ENCODE data around the gene ATXN1.

ATXN1 gene

DNA sequence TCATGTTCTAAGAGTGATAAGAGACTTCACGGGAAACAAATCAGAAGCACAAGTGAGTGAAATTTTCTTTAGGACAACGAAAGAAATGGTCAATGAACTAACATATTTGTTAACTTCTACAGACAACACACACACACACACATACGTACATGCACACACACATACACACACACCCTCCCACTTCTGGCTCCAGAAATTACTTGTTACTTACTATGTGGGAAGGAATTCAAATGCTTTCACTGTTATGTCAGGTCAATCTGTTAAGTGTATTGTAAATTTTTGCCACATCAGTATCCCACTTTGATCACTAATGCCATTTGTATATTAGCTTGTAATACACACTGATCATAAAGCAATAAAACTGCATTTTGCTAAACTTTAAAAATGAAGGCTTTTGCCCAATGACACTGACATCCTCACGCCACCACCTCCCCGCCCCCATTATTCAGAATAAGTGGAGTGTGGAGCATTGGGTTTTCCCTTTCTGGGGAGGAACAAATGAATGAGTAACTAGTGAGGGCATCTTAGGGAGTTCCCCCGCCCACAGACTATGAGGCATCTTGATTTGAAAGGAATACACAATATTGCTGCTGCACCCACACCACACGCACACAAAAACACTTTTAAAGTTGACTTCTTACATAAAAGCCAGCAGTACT lies 76.2 kb downstream of the ATXN1 start:
- H3K27ac ChIP-seq, result no peak overlapping the region

GRCh38 chr6:16684195-16684689 lies 77.0 kb downstream of the ATXN1 start:
- Histone ChIP-seq H3K4me3 (ENCODE audit: low read depth, low read length) (no peak overlapping the region), H3K9me3 (ENCODE audit: control insufficient read depth, low read length) (no peaks in the 10 kb centered on the region), H3K4me2 (ENCODE audit: low read length) (no peak overlapping the region), H3K4me1 (peaks cover 5% of the 10 kb centered on the region), H2AFZ (no peak overlapping the region), H3K36me3 (ENCODE audit: control insufficient read depth, insufficient read depth, low read length) (no peaks in the 10 kb centered on the region), H3K27me3 (ENCODE audit: control insufficient read depth, insufficient read depth, low read length) (no peaks in the 10 kb centered on the region), H3K27ac (no peak overlapping the region), H3K79me2 (no peaks in the 10 kb centered on the region), H3K9ac (no peak overlapping the region)
- no peak for TF ChIP-seq CTCF (IDR thresholded peaks at IDR 0.05)

More for the DNA sequence above, 76.2 kb downstream of the ATXN1 start:
- Histone ChIP-seq H3K9ac (no peak overlapping the region), H3K4me2 (ENCODE audit: low read length) (no peak overlapping the region), H3K4me3 (ENCODE audit: low read depth, low read length) (no peak overlapping the region), H3K4me1 (peaks cover 5% of the 10 kb centered on the region), H3K27me3 (ENCODE audit: control insufficient read depth, insufficient read depth, low read length) (no peaks in the 10 kb centered on the region), H3K36me3 (ENCODE audit: control insufficient read depth, insufficient read depth, low read length) (no peaks in the 10 kb centered on the region), H2AFZ (no peak overlapping the region), H3K9me3 (ENCODE audit: control insufficient read depth, low read length) (no peaks in the 10 kb centered on the region), H3K79me2 (no peaks in the 10 kb centered on the region)
- TF ChIP-seq CTCF (IDR thresholded peaks at IDR 0.05), result no peak

DNA sequence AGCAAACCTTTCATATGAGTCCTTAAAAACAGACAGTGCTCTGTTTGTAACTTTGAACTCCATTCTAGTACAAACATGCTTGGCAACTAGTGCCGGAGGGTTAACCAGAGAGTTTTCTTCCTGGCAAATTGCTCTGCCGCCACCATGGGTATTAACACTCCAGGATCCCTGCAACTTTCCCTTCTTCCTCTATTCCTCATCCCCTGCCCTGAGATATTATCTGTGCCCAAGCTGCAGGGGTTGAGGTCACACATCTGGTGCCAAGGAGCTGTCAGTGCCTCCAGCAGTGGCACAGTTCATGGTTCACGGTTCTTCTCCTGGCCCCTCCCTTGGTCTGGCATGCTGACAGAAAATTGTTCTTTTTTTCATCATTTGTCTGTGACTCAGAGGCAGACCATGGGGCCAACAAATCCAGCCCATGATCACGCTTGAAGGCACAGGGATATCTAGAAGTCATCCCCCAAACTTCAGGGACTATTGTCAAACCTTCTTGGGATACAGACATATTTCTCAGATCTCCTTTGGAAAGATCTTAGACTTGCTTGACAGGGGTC lies 77.5 kb downstream of the ATXN1 start:
- no peak for TF ChIP-seq CTCF (IDR thresholded peaks at IDR 0.05)
- H2AFZ ChIP-seq, result peak overlapping the region; percentile 16
- H3K27me3 ChIP-seq (ENCODE audit: control insufficient read depth, insufficient read depth, low read length), result no peaks in the 10 kb centered on the region
- H3K9me3 ChIP-seq (ENCODE audit: control insufficient read depth, low read length), result no peaks in the 10 kb centered on the region
- H3K79me2 ChIP-seq, result no peaks in the 10 kb centered on the region
- no peak overlapping the region for H3K9ac ChIP-seq
- H3K27ac ChIP-seq, result no peak overlapping the region
- no peaks in the 10 kb centered on the region for H3K36me3 ChIP-seq (ENCODE audit: control insufficient read depth, insufficient read depth, low read length)
- no peak overlapping the region for H3K4me3 ChIP-seq (ENCODE audit: low read depth, low read length)
- peaks cover 5% of the 10 kb centered on the region for H3K4me1 ChIP-seq
- H3K4me2 ChIP-seq (ENCODE audit: low read length), result no peak overlapping the region

GRCh38 chr6:16681260-16681873 lies 79.9 kb downstream of the ATXN1 start:
- no peaks in the 10 kb centered on the region for H3K9me3 ChIP-seq (ENCODE audit: control insufficient read depth, low read length)
- peaks cover 16% of the 10 kb centered on the region for H3K4me1 ChIP-seq
- TF ChIP-seq CTCF (IDR thresholded peaks at IDR 0.05), result no peak
- H3K9ac ChIP-seq, result no peak overlapping the region
- H2AFZ ChIP-seq, result no peak overlapping the region
- no peak overlapping the region for H3K4me2 ChIP-seq (ENCODE audit: low read length)
- no peak overlapping the region for H3K27ac ChIP-seq
- H3K27me3 ChIP-seq (ENCODE audit: control insufficient read depth, insufficient read depth, low read length), result no peaks in the 10 kb centered on the region
- H3K79me2 ChIP-seq, result no peaks in the 10 kb centered on the region
- H3K36me3 ChIP-seq (ENCODE audit: control insufficient read depth, insufficient read depth, low read length), result no peaks in the 10 kb centered on the region
- H3K4me3 ChIP-seq (ENCODE audit: low read depth, low read length), result no peak overlapping the region
